H7 (cell line): Measurements from ENCODE around the gene LRRN2. TPM values are rescaled to one million over a fixed set of nuclear protein-coding genes. Genes with fewer than 3 reads are reported as not detected.
A peak's percentile ranks its signal among the peaks of the same experiment; 100 is the strongest.

Experiments
- DNase-seq: peaks from one replicate; pipeline ENCODE4 v3.0.0; 2012
- H3K27me3 ChIP-seq: 2 replicates; pipeline ENCODE4 v1.6.0; 2011; ENCODE audit warnings: mild to moderate bottlenecking, low read length; ENCODE audit not compliant: control insufficient read depth, insufficient read depth
- H3K36me3 ChIP-seq: replicated peaks from 2 replicates; pipeline ENCODE4 v1.5.1; 2011; ENCODE audit warnings: low read length; ENCODE audit not compliant: control insufficient read depth, insufficient read depth
- H3K4me3 ChIP-seq: 2 replicates; pipeline ENCODE4 v1.5.1; 2011; ENCODE audit warnings: low read depth, mild to moderate bottlenecking, control low read depth, low read length, moderate library complexity; ENCODE audit not compliant: insufficient read depth
- total RNA-seq: library from RNA; depleted of rRNA; stranded (reverse); fragments of >200 nt; shearing (Covaris generic); gene quantifications from 2 replicates; pipeline ENCODE4 v1.2.3, GENCODE V29; 2014

The LRRN2 gene
- total RNA-seq, 1 experiment from 2014 or later, result 20.6 TPM

DNA sequence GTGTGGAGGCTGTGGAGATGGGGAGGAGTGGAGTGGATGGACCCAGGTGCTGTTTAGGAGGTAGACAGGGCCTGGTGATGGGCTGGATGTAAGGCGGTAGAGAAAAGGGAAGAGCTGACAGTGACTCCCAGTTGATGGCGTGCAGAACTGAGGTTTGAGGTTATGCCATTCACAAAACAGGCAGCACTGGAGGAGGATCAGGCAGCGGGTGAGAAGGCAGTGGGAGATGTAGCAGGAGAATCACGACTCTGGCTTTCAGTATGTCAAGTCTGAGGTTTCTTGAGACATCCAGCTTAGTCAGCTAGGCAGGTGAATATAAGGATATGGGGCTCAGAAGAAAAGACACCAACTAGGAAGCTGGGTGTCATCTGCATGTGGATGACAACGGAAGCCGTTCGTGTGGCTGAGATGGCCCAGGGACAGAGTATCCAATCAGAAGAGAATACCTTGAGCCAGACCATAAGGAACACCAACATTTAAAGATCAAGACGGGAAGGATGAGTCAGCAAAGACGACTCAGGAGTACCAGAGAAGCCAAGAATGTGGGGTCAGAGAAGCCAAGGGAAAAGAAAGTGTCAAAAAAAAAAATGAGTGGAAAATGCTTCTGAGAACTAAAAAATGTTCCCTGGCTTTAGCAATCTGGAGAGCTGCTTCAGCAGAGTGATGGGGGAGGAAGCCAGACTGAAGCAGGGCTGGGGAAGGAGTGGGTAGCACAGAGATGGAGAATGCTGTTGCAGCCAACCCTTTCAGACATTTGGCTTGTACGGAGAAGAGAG, 15.2 kb downstream of the LRRN2 start:
- no peaks in the 10 kb centered on the region for H3K36me3 ChIP-seq
- DNase-seq, result no peak

DNA sequence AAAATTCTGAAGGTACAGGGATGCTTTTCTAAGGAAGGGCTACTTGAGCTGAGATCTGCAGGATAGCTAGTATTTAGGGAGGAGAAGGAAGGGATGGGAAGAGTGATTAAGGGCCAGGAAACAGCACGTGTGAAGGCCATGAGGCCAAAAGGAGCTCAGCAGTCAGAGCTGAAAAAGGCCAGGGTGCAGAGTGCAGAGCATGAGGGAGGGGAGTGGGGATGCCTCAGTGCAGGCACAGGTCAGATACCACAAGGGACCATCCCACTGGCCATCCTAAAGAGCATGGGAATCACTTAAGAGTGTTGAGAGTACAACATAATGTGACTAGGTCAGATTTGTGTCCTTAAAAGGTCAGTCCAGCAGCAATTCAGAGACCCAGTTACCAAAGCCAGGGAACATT, 16.0 kb downstream of the LRRN2 start:
- H3K4me3 ChIP-seq, result no peak overlapping the region
- no peak for DNase-seq

More for the DNA sequence above, 15.2 kb downstream of the LRRN2 start:
- H3K27me3 ChIP-seq, result no peaks in the 10 kb centered on the region
- H3K4me3 ChIP-seq, result no peak overlapping the region

DNA sequence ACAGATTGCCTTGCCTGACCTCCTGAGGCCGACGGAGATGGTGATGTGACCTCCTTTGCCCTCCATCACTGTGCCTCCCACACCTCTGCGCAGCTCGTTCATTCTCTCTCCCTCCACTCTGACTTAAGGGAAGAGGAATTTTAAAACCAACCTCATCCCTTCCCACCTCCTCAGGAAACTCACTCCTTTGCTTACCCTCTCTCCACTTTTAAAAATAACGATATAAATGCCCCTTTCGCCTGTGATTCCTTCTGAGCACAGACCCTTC, 21.2 kb downstream of the LRRN2 start:
- H3K36me3 ChIP-seq, result no peaks in the 10 kb centered on the region
- DNase-seq, result no peak
- no peak overlapping the region for H3K4me3 ChIP-seq
- H3K27me3 ChIP-seq, result no peaks in the 10 kb centered on the region

More for the DNA sequence above, 16.0 kb downstream of the LRRN2 start:
- no peaks in the 10 kb centered on the region for H3K36me3 ChIP-seq
- H3K27me3 ChIP-seq, result no peaks in the 10 kb centered on the region

DNA sequence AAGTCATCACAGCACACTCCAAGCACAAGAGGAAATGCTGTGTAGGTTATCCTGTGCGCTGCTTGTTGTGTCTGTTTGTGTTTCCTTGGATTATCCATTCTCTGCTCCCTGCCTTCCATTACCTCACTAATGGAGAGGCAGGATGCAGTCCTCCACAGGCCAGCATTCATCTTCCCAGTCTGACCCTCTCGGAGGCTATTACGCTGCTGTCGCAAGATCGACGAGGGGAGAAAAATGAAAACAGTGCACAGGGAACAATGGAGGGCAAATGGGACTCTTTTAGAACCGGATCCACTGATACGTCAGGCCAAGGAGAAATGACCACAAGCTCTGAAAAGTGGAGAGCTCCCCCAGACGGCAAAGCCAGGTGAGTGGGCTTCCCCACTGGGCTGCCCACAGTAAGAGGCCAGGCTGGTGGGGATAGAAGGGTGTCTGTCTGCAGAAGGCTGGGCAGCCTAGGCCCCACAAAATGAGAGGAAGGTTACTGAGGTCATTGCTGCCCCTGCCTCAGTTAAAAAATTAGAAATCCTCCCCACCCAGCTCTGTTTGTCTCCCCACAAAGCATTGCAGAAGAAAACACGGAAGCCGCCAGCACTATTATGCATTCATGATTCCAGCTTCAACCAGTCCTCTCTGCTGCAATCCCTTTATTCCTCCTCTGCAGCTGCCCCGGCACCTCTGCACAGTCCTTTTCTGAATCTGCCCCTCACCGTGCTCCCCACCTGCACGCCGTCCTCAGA, 21.7 kb downstream of the LRRN2 start:
- Histone ChIP-seq H3K36me3 (no peaks in the 10 kb centered on the region), H3K27me3 (no peaks in the 10 kb centered on the region), H3K4me3 (no peak overlapping the region)
- DNase-seq, result no peak

DNA sequence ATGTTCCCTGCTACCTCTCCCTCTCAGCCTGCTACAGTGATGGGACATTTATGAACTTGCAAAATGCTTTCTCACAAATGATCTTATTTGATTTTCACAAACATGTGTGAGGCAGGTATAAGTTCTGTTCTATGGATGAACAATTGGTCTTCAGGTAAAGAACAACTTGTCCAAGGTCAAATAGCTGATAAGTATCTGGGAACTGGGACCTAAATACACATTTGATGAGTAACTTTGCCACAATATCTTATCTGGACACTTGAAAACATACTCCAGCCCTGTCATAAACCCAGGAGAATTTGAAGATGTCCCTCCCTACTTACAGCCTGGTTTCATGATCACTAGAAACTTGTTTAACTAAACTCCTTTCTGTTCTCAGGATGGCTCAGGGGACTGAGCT, 23.0 kb downstream of the LRRN2 start:
- Histone ChIP-seq H3K4me3 (no peak overlapping the region), H3K36me3 (no peaks in the 10 kb centered on the region), H3K27me3 (no peaks in the 10 kb centered on the region)
- DNase-seq, result no peak

GRCh38 chr1:204660509-204660908, 25.0 kb downstream of the LRRN2 start:
- no peaks in the 10 kb centered on the region for H3K36me3 ChIP-seq
- no peaks in the 10 kb centered on the region for H3K27me3 ChIP-seq
- no peak for DNase-seq
- no peak overlapping the region for H3K4me3 ChIP-seq

DNA sequence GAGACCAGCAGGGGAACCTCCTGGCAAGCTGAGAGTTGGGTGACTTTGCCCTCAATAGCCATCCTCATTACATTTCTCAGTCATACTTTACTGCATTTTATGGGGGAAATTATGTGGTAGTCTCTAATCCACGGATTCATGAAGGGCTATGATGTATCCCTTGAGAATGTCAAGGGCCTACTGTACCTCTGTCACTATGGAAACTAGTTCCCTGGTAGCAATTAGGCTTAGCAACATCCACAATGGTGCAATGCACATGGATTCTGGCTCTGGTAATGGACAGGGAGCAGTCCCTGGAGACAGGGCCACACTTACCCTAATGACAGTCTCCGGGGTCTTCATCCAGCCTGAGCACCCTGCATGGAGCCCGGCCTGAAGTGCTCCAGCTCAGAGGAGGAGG, 26.5 kb downstream of the LRRN2 start:
- H3K27me3 ChIP-seq, result no peaks in the 10 kb centered on the region
- H3K4me3 ChIP-seq, result no peak overlapping the region
- no peak for DNase-seq
- H3K36me3 ChIP-seq, result no peaks in the 10 kb centered on the region

DNA sequence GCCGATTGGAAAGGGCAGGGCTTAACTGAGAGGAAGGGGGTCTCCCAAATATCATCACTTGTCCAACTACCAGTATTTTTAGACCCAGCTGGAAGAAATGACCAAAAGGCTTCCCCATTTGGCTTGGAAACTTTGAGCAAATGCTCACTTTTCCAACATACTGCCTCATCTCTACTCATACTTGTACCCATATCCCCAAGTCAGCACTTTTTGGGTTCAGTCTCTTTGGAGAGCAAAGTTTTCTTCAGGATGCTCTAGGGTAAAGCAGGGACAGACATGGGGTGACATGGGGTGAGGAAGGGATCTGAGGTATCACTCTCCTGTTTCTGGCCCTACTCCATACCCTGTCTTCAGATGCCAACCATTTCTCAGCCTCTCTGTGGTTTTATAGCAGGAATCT, 27.2 kb downstream of the LRRN2 start:
- Histone ChIP-seq H3K4me3 (no peak overlapping the region), H3K27me3 (no peaks in the 10 kb centered on the region), H3K36me3 (no peaks in the 10 kb centered on the region)
- no peak for DNase-seq

DNA sequence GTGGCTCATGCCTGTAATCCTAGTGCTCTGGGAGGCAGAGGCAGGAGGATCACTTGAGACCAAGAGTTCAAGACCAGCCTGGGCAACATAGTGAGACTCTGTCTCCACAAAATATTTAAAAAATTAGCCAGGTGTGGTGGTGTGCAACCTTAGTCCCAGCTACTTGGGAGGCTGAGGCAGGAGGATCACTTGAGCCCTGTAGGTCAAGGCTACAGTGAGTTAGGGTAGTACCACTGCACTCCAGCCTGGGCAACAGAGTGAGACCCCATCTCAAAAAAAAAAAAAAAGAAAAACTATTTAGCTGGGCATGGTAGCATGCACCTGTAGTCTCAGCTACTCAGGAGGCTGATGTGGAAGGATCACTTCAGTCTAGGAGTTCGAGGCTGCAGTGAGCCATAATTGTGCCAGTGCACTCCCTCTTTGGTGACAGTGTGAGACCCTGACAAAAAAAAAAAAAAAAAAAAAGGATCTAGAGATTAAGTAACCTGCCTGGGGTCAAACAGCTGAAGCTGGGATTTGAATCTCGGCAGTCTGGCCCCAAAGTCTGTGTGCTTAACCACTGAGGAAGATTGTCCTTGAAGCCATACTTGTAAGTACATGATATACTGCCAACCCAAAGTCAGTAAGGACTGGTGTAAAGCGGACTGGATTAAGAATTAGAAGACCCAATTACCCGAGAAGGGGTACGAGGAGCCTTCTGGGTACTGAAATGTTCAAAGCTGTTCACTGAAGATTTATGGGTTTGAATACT, 31.8 kb downstream of the LRRN2 start:
- no peak overlapping the region for H3K4me3 ChIP-seq
- DNase-seq, result no peak
- no peaks in the 10 kb centered on the region; the same call in 1 of the 2 replicates for H3K27me3 ChIP-seq
- H3K36me3 ChIP-seq, result no peaks in the 10 kb centered on the region

DNA sequence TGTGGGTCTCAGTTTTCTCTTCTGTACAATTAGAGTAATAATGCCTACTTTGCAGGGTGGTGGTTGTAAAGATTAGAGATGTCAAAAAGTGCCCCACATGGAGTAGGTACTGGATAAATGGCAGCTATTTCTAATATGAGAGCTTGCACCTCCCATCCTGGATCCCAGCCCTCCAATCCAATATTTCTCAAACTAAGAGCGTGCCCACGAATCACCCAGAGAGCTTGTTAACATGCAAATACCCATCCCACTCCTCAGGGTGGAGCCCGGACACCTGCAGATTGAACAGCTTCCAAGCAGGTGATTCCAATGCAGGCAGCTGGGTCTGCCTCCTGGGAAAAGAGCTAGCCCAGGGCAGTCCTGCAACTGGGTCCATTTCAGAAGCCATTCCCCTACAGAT, 33.0 kb downstream of the LRRN2 start:
- Histone ChIP-seq H3K4me3 (no peak overlapping the region), H3K36me3 (no peaks in the 10 kb centered on the region), H3K27me3 (no peaks in the 10 kb centered on the region; the same call in 1 of the 2 replicates)
- peak; percentile 62 for DNase-seq

DNA sequence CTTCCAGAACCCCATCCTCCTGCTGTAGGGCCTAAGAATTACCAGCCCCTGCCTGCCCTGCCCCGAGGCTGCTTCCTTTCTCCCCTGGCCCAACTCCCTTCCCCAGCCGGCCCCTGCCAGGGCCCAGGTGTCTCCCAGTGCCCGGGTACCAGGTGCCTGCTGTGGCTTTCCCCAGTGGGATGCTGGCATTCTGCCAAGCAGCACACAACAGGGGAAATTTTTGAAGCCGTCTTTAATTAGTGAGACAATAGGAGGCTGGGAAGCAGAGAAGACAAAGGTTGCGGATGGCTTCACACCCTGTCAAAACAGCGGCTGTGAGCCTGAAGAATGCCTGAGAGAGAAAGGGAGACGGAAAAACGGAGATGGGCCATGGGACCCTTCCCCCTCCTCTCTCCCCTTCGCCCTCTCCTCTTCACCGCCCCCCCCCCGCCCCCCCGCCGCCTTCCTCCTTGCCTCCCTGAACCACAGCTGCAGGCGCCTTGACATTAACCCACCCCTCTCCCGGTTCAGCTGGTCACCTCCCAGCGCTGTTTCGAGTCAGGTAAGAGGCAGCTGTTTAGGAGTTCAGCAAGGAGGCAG, 33.6 kb downstream of the LRRN2 start:
- Histone ChIP-seq H3K4me3 (no peak overlapping the region), H3K27me3 (no peaks in the 10 kb centered on the region; the same call in 1 of the 2 replicates), H3K36me3 (no peaks in the 10 kb centered on the region)
- DNase-seq, result peak; percentile 86

DNA sequence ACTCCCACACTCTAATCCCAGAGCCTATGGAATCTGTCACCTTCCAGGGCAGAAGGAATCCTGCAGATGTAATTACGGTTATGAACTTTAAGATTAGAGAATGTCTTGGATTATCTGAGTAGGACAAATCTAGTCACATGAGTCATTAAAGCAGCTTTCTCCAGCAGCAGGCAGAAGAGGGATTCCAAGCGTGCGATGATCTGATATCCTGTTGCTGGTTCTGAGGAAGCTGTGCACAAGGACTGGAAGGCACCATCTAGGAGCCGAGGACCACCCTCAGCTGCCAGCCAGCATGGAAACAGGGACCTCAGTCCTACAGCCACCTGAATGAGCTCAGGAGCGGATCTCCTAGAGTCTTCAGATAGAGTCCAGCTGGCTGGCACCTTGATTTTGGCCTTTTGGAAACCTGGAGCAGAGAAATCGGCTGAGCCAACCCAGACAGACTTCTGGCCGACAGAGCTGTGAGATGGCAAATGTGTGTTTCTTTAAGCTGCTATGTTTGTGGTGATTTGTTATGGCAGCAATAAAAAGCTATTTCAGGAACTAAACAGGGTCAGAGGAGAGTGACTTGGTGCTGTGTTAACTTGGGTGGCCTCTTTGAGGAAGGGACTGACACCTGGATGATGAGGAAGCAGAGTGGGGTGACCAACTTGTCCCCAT, 34.5 kb downstream of the LRRN2 start:
- DNase-seq, result no peak

GRCh38 chr1:204649721-204650521, 35.6 kb downstream of the LRRN2 start:
- Histone ChIP-seq H3K27me3 (no peaks in the 10 kb centered on the region; the same call in 1 of the 2 replicates), H3K36me3 (no peaks in the 10 kb centered on the region), H3K4me3 (no peak overlapping the region)
- DNase-seq, result no peak

More for the DNA sequence above, 34.5 kb downstream of the LRRN2 start:
- H3K36me3 ChIP-seq, result no peaks in the 10 kb centered on the region
- no peak overlapping the region for H3K4me3 ChIP-seq
- H3K27me3 ChIP-seq, result no peaks in the 10 kb centered on the region; the same call in 1 of the 2 replicates
